HG03066 (cell line): ENCODE data around the gene HOXB4.

Experiments
- ATAC-seq: cut with Tn5 transposase; IDR thresholded peaks from one replicate; pipeline ENCODE4 v1.9.1; 2021; ENCODE audit warnings: low read depth; ENCODE audit not compliant: unreplicated experiment

HOXB4 gene

GRCh38 chr17:48615047-48615962 is 37.2 kb upstream of the HOXB4 start, which contains the start of gene HOXB8:
Gene HOXB8, minus strand, starts transcription at chr17:48615292. Its CDS starts 588 bp downstream, at chr17:48614704.
- no peak for ATAC-seq

- no peak for ATAC-seq
Measured at GRCh38 chr17:48613862-48614694, 35.9 kb upstream of the HOXB4 start.

- ATAC-seq: no peak
Measured at GRCh38 chr17:48612854-48613691, 34.9 kb upstream of the HOXB4 start.

GRCh38 chr17:48612456-48612853 is 34.3 kb upstream of the HOXB4 start:
- ATAC-seq: no peak

GRCh38 chr17:48611681-48612455 is 33.7 kb upstream of the HOXB4 start:
- ATAC-seq: no peak

GRCh38 chr17:48611213-48611612 is 33.1 kb upstream of the HOXB4 start:
- ATAC-seq: no peak

- no peak for ATAC-seq
Measured at GRCh38 chr17:48610282-48611211, 32.4 kb upstream of the HOXB4 start, which contains the start of gene HOXB7. Gene HOXB7, minus strand, starts transcription at chr17:48611017. Its CDS starts 99 bp downstream, at chr17:48610918.

- no peak for ATAC-seq
Measured at GRCh38 chr17:48609759-48610281, 31.7 kb upstream of the HOXB4 start.

GRCh38 chr17:48609033-48609432 is 30.9 kb upstream of the HOXB4 start:
- ATAC-seq: no peak

- no peak for ATAC-seq
Measured at GRCh38 chr17:48608494-48608834, 30.3 kb upstream of the HOXB4 start.

- ATAC-seq: no peak
Measured at GRCh38 chr17:48606892-48607614, 28.9 kb upstream of the HOXB4 start.

- no peak for ATAC-seq
Measured at GRCh38 chr17:48605991-48606891, 28.1 kb upstream of the HOXB4 start.

- ATAC-seq: no peak
Measured at GRCh38 chr17:48605409-48605919, 27.3 kb upstream of the HOXB4 start.

GRCh38 chr17:48604770-48605329 is 26.7 kb upstream of the HOXB4 start, which contains the start of gene HOXB6:
Gene HOXB6, minus strand, starts transcription at chr17:48604986. Its CDS starts 6,836 bp downstream, at chr17:48598150.
- no peak for ATAC-seq

- no peak for ATAC-seq
Measured at GRCh38 chr17:48603959-48604769, 26.0 kb upstream of the HOXB4 start.
